Liver (tissue), 9 donors: ENCODE measurements around the gene SRSF6. TPM values are rescaled to one million over a fixed set of nuclear protein-coding genes. Genes with fewer than 3 reads are reported as not detected.
A peak's percentile ranks its signal among the peaks of the same experiment; 100 is the strongest.

Source experiments
- DNase-seq: peaks from one replicate; pipeline ENCODE4 v3.0.0-alpha.2; 2017; ENCODE audit warnings: low spot score
- H3K27ac ChIP-seq, 2 donors: one replicate each; pipeline ENCODE4 v1.7.0; 2013; ENCODE audit warnings: inconsistent platforms in 2 of 2, low read length in 2 of 2, control low read depth in 1 of 2, low read depth in 1 of 2, mild to moderate bottlenecking in 1 of 2
- H3K27me3 ChIP-seq, 4 donors: one replicate each; pipeline versions ENCODE4 v1.6.1 to v1.7.0; 2013; ENCODE audit warnings: low read length in 3 of 4, inconsistent platforms in 1 of 4, mild to moderate bottlenecking in 1 of 4, moderate library complexity in 1 of 4; ENCODE audit not compliant: control insufficient read depth in 4 of 4, insufficient read depth in 4 of 4
- H3K36me3 ChIP-seq, 4 donors: one replicate each; pipeline versions ENCODE4 v1.6.1 to v1.7.0; 2013; ENCODE audit warnings: low read length in 3 of 4, mild to moderate bottlenecking in 3 of 4, low read depth in 1 of 4, moderate library complexity in 1 of 4; ENCODE audit not compliant: control insufficient read depth in 4 of 4, insufficient read depth in 3 of 4
- H3K4me1 ChIP-seq, 4 donors: one replicate each; pipeline versions ENCODE4 v1.6.1 to v1.7.0; 2013; ENCODE audit warnings: low read length in 3 of 4, mild to moderate bottlenecking in 3 of 4, moderate library complexity in 1 of 4; ENCODE audit not compliant: control insufficient read depth in 4 of 4, insufficient read depth in 4 of 4
- H3K4me3 ChIP-seq, 3 donors: one replicate each; pipeline versions ENCODE4 v1.6.1 to v1.7.0; 2013; ENCODE audit warnings: low read length in 3 of 3, control low read depth in 1 of 3, low read depth in 1 of 3, mild to moderate bottlenecking in 1 of 3
- H3K9ac ChIP-seq, 2 donors: one replicate each; pipeline ENCODE4 v1.7.0; 2013; ENCODE audit warnings: low read length in 2 of 2, mild to moderate bottlenecking in 2 of 2, moderate library complexity in 2 of 2, control low read depth in 1 of 2, low read depth in 1 of 2
- H3K9me3 ChIP-seq, 4 donors: one replicate each; pipeline versions ENCODE4 v1.6.1 to v1.7.0; 2013; ENCODE audit warnings: low read length in 3 of 4; ENCODE audit not compliant: control insufficient read depth in 4 of 4
- ATF3 ChIP-seq: IDR thresholded peaks from 2 replicates; pipeline ENCODE4 v1.6.1; 2016; ENCODE audit warnings: antibody characterized with exemption
- GABPA ChIP-seq, 2 donors: IDR thresholded peaks in 1 of 2; conservative IDR thresholded peaks in 1 of 2; 2 replicates each; pipeline ENCODE4 v1.6.1; 2016; ENCODE audit warnings: antibody characterized with exemption in 2 of 2, mild to moderate bottlenecking in 1 of 2, moderate library complexity in 1 of 2
- HNF4A ChIP-seq, 2 donors: conservative IDR thresholded peaks; 2 replicates each; pipeline ENCODE4 v1.6.1; 2016; ENCODE audit warnings: antibody characterized with exemption in 2 of 2, mild to moderate bottlenecking in 2 of 2
- HNF4G ChIP-seq: IDR thresholded peaks from 2 replicates; pipeline ENCODE4 v1.6.1; 2016; ENCODE audit warnings: antibody characterized with exemption
- JUND ChIP-seq, 2 donors: IDR thresholded peaks; 2 replicates each; pipeline ENCODE4 v1.6.1; 2016; ENCODE audit warnings: antibody characterized with exemption in 2 of 2
- MAX ChIP-seq: IDR thresholded peaks from 2 replicates; pipeline ENCODE4 v1.6.1; 2016; ENCODE audit warnings: antibody characterized with exemption
- NR2F2 ChIP-seq: IDR thresholded peaks from 2 replicates; pipeline ENCODE4 v1.6.1; 2016; ENCODE audit warnings: antibody characterized with exemption
- RXRA ChIP-seq, 2 donors: IDR thresholded peaks; 2 replicates each; pipeline ENCODE4 v1.6.1; 2017 to 2018; ENCODE audit warnings: antibody characterized with exemption in 2 of 2, mild to moderate bottlenecking in 1 of 2
- SP1 ChIP-seq: IDR thresholded peaks from 2 replicates; pipeline ENCODE4 v1.6.1; 2018; ENCODE audit warnings: antibody characterized with exemption, mild to moderate bottlenecking
- TAF1 ChIP-seq: conservative IDR thresholded peaks from 2 replicates; pipeline ENCODE4 v1.6.1; 2016; ENCODE audit warnings: antibody characterized with exemption, mild to moderate bottlenecking
- ZBTB33 ChIP-seq: IDR thresholded peaks from 2 replicates; pipeline ENCODE4 v1.6.1; 2016; ENCODE audit warnings: antibody characterized with exemption
- WGBS: extraction: QIAGEN DNeasy Blood & Tissue Kit; methylation state at CpG from one replicate; pipeline ENCODE4 v1.1.7; 2013; 5-methylcytosine and 5-hydroxymethylcytosine counted together
- polyA plus RNA-seq, 2 donors: library from polyadenylated mRNA; stranded (reverse) in 1 of 2; unstranded in 1 of 2; fragments of 200-250 nt in 1 of 2; fragments of >200 nt in 1 of 2; fragmentation: Nextera tagmentation in 1 of 2; extraction: Ambion mirVana in 1 of 2; gene quantifications; one replicate each; pipeline versions ENCODE4 v1.2.1 to v1.2.3, GENCODE V29; 2013 to 2015
- total RNA-seq, 2 donors: library from RNA; depleted of rRNA; stranded (reverse); fragments of >200 nt; gene quantifications; one replicate each; pipeline ENCODE4 v1.2.3, GENCODE V29; 2014
- donor health status: healthy.
- donor health status: healthy.
- donor health status: healthy.
- donor health status: healthy.
- donor health status: healthy.

Gene SRSF6
- total and polyA plus RNA-seq, 4 donors, result 33.8 to 47.5 (median 41.1) TPM

GRCh38 chr20:43460172-43460829, 2.6 kb downstream of the SRSF6 start:
- no peak overlapping the region for H3K9ac ChIP-seq
- peak overlapping the region in 1 of 2 donors; percentile 69 for H3K27ac ChIP-seq
- 65% methylated on average over 23 of the region's 23 CpGs for WGBS
- no peak for DNase-seq
- no peaks in the 10 kb centered on the region for H3K27me3 ChIP-seq
- H3K9me3 ChIP-seq, result no peaks in the 10 kb centered on the region
- peaks cover 6 to 40% (median 24%) of the 10 kb centered on the region in 4 donors for H3K4me1 ChIP-seq
- TF ChIP-seq RXRA (IDR thresholded peaks at IDR 0.05) (peak in 1 of 2 donors; percentile 13), ATF3 (no peak), ZBTB33 (no peak), HNF4A (conservative IDR thresholded peaks at IDR 0.05) (peak; percentile 53 to 70), HNF4G (peak; percentile 31)
- H3K36me3 ChIP-seq, result peaks cover 6 to 52% (median 48%) of the 10 kb centered on the region in 4 donors
- H3K4me3 ChIP-seq, result no peak overlapping the region

GRCh38 chr20:43460830-43461200, 3.1 kb downstream of the SRSF6 start:
- Histone ChIP-seq H3K9ac (no peak overlapping the region), H3K4me3 (no peak overlapping the region), H3K27me3 (no peaks in the 10 kb centered on the region), H3K27ac (no peak overlapping the region), H3K9me3 (no peaks in the 10 kb centered on the region), H3K4me1 (peaks cover 6 to 42% (median 24%) of the 10 kb centered on the region in 4 donors), H3K36me3 (peaks cover 6 to 55% (median 50%) of the 10 kb centered on the region in 4 donors)
- no peak for DNase-seq
- TF ChIP-seq ZBTB33 (no peak), HNF4A (conservative IDR thresholded peaks at IDR 0.05) (peak in 1 of 2 donors; percentile 51)
- 85% methylated on average over 10 of the region's 10 CpGs for WGBS

- Histone ChIP-seq H3K4me1 (peaks cover 7 to 36% (median 18%) of the 10 kb centered on the region in 4 donors), H3K27ac (no peak overlapping the region), H3K27me3 (no peaks in the 10 kb centered on the region), H3K9ac (no peak overlapping the region), H3K4me3 (no peak overlapping the region), H3K36me3 (peaks cover 6 to 61% (median 53%) of the 10 kb centered on the region in 4 donors), H3K9me3 (no peaks in the 10 kb centered on the region)
- no peak for DNase-seq
- TF ChIP-seq GABPA (IDR thresholded peaks at IDR 0.05 in 1 of 2, conservative IDR thresholded peaks at IDR 0.05 in 1 of 2), result no peak
- no peak for TF ChIP-seq HNF4G
- TF ChIP-seq TAF1, result no peak
- TF ChIP-seq JUND (IDR thresholded peaks at IDR 0.05), result no peak
- no peak for TF ChIP-seq MAX
- TF ChIP-seq SP1, result no peak
- TF ChIP-seq HNF4A (conservative IDR thresholded peaks at IDR 0.05), result no peak
- no peak for TF ChIP-seq NR2F2
- TF ChIP-seq ATF3, result no peak
- 96% methylated on average over 3 of the region's 3 CpGs for WGBS
Measured at GRCh38 chr20:43461894-43462659, 4.4 kb downstream of the SRSF6 start.
